H9 (cell line): ENCODE measurements around the gene PLEKHG5. TPM values are rescaled to one million over a fixed set of nuclear protein-coding genes. Genes with fewer than 3 reads are reported as not detected.

Source experiments
- DNase-seq: peaks from one replicate; pipeline ENCODE4 v3.0.0-alpha.2; 2017
- H2AFZ ChIP-seq: one replicate; pipeline ENCODE4 v1.6.1; 2013; ENCODE audit warnings: mild to moderate bottlenecking, low read length, control low read depth, moderate library complexity
- H2AK5ac ChIP-seq: 2 replicates; pipeline ENCODE4 v1.6.1; 2013; ENCODE audit warnings: low read length, control low read depth, mixed read lengths; ENCODE audit not compliant: insufficient read length
- H2BK120ac ChIP-seq: one replicate; pipeline ENCODE4 v1.6.1; 2013; ENCODE audit warnings: low read depth, mild to moderate bottlenecking, low read length, control low read depth, inconsistent platforms; ENCODE audit not compliant: poor library complexity, severe bottlenecking
- H2BK12ac ChIP-seq: 2 replicates; pipeline ENCODE4 v1.6.1; 2013; ENCODE audit warnings: low read length, control low read depth, mixed read lengths, low read depth; ENCODE audit not compliant: insufficient read length
- H2BK15ac ChIP-seq: 2 replicates; pipeline ENCODE4 v1.6.1; 2013; ENCODE audit warnings: low read depth, low read length, control low read depth
- H2BK20ac ChIP-seq: one replicate; pipeline ENCODE4 v1.6.1; 2013; ENCODE audit warnings: low read depth, mild to moderate bottlenecking, low read length, control low read depth, inconsistent platforms; ENCODE audit not compliant: poor library complexity, severe bottlenecking
- H2BK5ac ChIP-seq: 2 replicates; pipeline ENCODE4 v1.6.1; 2013; ENCODE audit warnings: low read length, control low read depth, mixed read lengths; ENCODE audit not compliant: insufficient read length
- H3K14ac ChIP-seq: 2 replicates; pipeline ENCODE4 v1.6.1; 2013; ENCODE audit warnings: low read length, control low read depth; ENCODE audit not compliant: insufficient read depth
- H3K18ac ChIP-seq: 2 replicates; pipeline ENCODE4 v1.6.1; 2013; ENCODE audit warnings: low read depth, mild to moderate bottlenecking, mixed read lengths, low read length, control low read depth; ENCODE audit not compliant: insufficient read length
- H3K23ac ChIP-seq: 2 replicates; pipeline ENCODE4 v1.6.1; 2013; ENCODE audit warnings: low read length, control low read depth, mixed read lengths, low read depth; ENCODE audit not compliant: insufficient read length
- H3K23me2 ChIP-seq: 2 replicates; pipeline ENCODE4 v1.6.1; 2013; ENCODE audit warnings: low read depth, mild to moderate bottlenecking, mixed read lengths, low read length, control low read depth; ENCODE audit not compliant: insufficient read length, poor library complexity, severe bottlenecking
- H3K27ac ChIP-seq: 2 replicates; pipeline ENCODE4 v1.5.1; 2013; ENCODE audit warnings: low read length, control low read depth, mixed read lengths, low read depth; ENCODE audit not compliant: insufficient read length
- H3K27me3 ChIP-seq: 2 replicates; pipeline ENCODE4 v1.6.1; 2013; ENCODE audit warnings: low read length, control low read depth, inconsistent platforms; ENCODE audit not compliant: insufficient read depth
- H3K4ac ChIP-seq: 2 replicates; pipeline ENCODE4 v1.6.1; 2013; ENCODE audit warnings: low read depth, mild to moderate bottlenecking, control low read depth, inconsistent platforms, low read length, moderate library complexity
- H3K4me1 ChIP-seq: 2 replicates; pipeline ENCODE4 v1.6.1; 2013; ENCODE audit warnings: low read length, control low read depth, inconsistent platforms; ENCODE audit not compliant: insufficient read depth
- H3K4me2 ChIP-seq: 2 replicates; pipeline ENCODE4 v1.6.1; 2013; ENCODE audit warnings: low read length, control low read depth, mixed read lengths; ENCODE audit not compliant: insufficient read length, insufficient read depth
- H3K56ac ChIP-seq: 2 replicates; pipeline ENCODE4 v1.6.1; 2013; ENCODE audit warnings: low read depth, mild to moderate bottlenecking, mixed read lengths, low read length, control low read depth; ENCODE audit not compliant: insufficient read length
- H3K79me1 ChIP-seq: 2 replicates; pipeline ENCODE4 v1.6.1; 2013; ENCODE audit warnings: low read depth, mild to moderate bottlenecking, moderate library complexity, low read length, control low read depth, inconsistent platforms; ENCODE audit not compliant: insufficient read depth, poor library complexity, severe bottlenecking
- H3K79me2 ChIP-seq: 2 replicates; pipeline ENCODE4 v1.6.1; 2013; ENCODE audit warnings: low read length, control low read depth, inconsistent platforms; ENCODE audit not compliant: insufficient read depth
- H3K9ac ChIP-seq: 2 replicates; pipeline ENCODE4 v1.6.1; 2013; ENCODE audit warnings: low read length, control low read depth, mixed read lengths; ENCODE audit not compliant: insufficient read length; ENCODE audit errors: extremely low read depth
- H3K9me3 ChIP-seq: one replicate; pipeline ENCODE4 v1.6.1; 2013; ENCODE audit warnings: low read depth, low read length, inconsistent platforms; ENCODE audit not compliant: control insufficient read depth
- H3T11ph ChIP-seq: one replicate; pipeline ENCODE4 v1.6.1; 2013; ENCODE audit warnings: mild to moderate bottlenecking, low read length, control low read depth, inconsistent platforms
- H4K20me1 ChIP-seq: one replicate; pipeline ENCODE4 v1.6.1; 2013; ENCODE audit not compliant: control insufficient read depth, insufficient read length, insufficient read depth
- H4K5ac ChIP-seq: 2 replicates; pipeline ENCODE4 v1.6.1; 2013; ENCODE audit warnings: low read depth, mild to moderate bottlenecking, mixed read lengths, low read length, control low read depth; ENCODE audit not compliant: insufficient read length
- H4K8ac ChIP-seq: replicated peaks from 2 replicates; pipeline ENCODE4 v1.6.1; 2013; ENCODE audit warnings: low read length, control low read depth, mixed read lengths, low read depth; ENCODE audit not compliant: insufficient read length
- H4K91ac ChIP-seq: 2 replicates; pipeline ENCODE4 v1.6.1; 2013; ENCODE audit warnings: low read depth, mild to moderate bottlenecking, moderate library complexity, mixed read lengths, low read length, control low read depth; ENCODE audit not compliant: insufficient read length
- H3K27ac Mint-ChIP-seq, 3 experiments: 2 replicates in 2 of 3; 3 replicates in 1 of 3; pipeline ENCODE4 v1.8.0; 2020 to 2021; ENCODE audit warnings: mixed read lengths in 3 of 3, mild to moderate bottlenecking in 1 of 3, moderate library complexity in 1 of 3
- H3K27me3 Mint-ChIP-seq: 2 replicates; pipeline ENCODE4 v1.8.0; 2021; ENCODE audit warnings: low read depth, mild to moderate bottlenecking, moderate library complexity, mixed read lengths
- H3K36me3 Mint-ChIP-seq, 3 experiments: 2 replicates in 2 of 3; 3 replicates in 1 of 3; pipeline ENCODE4 v1.8.0; 2020 to 2021; ENCODE audit warnings: low read depth in 3 of 3, mixed read lengths in 3 of 3; ENCODE audit not compliant: insufficient read depth in 1 of 3
- H3K4me1 Mint-ChIP-seq, 2 experiments: 2 replicates each; pipeline ENCODE4 v1.8.0; 2020; ENCODE audit warnings: mixed read lengths in 2 of 2
- H3K4me3 Mint-ChIP-seq, 2 experiments: 2 replicates in 1 of 2; 3 replicates in 1 of 2; pipeline ENCODE4 v1.8.0; 2020 to 2021; ENCODE audit warnings: mild to moderate bottlenecking in 2 of 2, mixed read lengths in 2 of 2, moderate library complexity in 1 of 2
- H3K9me3 Mint-ChIP-seq, 2 experiments: 2 replicates in 1 of 2; 3 replicates in 1 of 2; pipeline ENCODE4 v1.8.0; 2020; ENCODE audit warnings: mild to moderate bottlenecking in 2 of 2, mixed read lengths in 2 of 2, moderate library complexity in 1 of 2
- WGBS: extraction: QIAGEN DNeasy Blood & Tissue Kit; methylation state at CpG from one replicate; pipeline ENCODE4 v1.1.7; 2013; ENCODE audit warnings: missing lambda C conversion rate, low lambda C conversion rate, mixed read lengths; ENCODE audit not compliant: insufficient read length; ENCODE audit errors: extremely low coverage; 5-methylcytosine and 5-hydroxymethylcytosine counted together
- total RNA-seq: library from RNA; stranded (reverse); gene quantifications from 2 replicates; pipeline ENCODE4 v1.2.1, GENCODE V29; 2021
- TF ChIP-seq, protein P1 (sequence below): fragments of 200-600 bp; sonication (generic); conservative IDR thresholded peaks from 3 replicates; pipeline ENCODE4 v1.8.0; 2021; ENCODE audit warnings: antibody characterized with exemption, mild to moderate bottlenecking

PLEKHG5 gene
- total RNA-seq, 1 experiment from 2014 or later = 22.3 TPM

- no peaks in the 10 kb centered on the region for H3K79me1 ChIP-seq
- peak overlapping the region; percentile 8; the same call in 1 of the 2 replicates for H3K14ac ChIP-seq
- TF ChIP-seq, protein P1, sequence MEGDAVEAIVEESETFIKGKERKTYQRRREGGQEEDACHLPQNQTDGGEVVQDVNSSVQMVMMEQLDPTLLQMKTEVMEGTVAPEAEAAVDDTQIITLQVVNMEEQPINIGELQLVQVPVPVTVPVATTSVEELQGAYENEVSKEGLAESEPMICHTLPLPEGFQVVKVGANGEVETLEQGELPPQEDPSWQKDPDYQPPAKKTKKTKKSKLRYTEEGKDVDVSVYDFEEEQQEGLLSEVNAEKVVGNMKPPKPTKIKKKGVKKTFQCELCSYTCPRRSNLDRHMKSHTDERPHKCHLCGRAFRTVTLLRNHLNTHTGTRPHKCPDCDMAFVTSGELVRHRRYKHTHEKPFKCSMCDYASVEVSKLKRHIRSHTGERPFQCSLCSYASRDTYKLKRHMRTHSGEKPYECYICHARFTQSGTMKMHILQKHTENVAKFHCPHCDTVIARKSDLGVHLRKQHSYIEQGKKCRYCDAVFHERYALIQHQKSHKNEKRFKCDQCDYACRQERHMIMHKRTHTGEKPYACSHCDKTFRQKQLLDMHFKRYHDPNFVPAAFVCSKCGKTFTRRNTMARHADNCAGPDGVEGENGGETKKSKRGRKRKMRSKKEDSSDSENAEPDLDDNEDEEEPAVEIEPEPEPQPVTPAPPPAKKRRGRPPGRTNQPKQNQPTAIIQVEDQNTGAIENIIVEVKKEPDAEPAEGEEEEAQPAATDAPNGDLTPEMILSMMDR = no peak
- H2AFZ ChIP-seq = no peak overlapping the region
- H4K5ac ChIP-seq = no peak overlapping the region
- Mint-ChIP-seq H3K27ac (no peak overlapping the region; a peak in 1 of 7 replicates), H3K36me3 (no peaks in the 10 kb centered on the region), H3K4me1 (peaks cover 0 to 2% of the 10 kb centered on the region in 2 experiments; a peak in 2 of 4 replicates), H3K9me3 (no peaks in the 10 kb centered on the region), H3K27me3 (no peaks in the 10 kb centered on the region), H3K4me3 (no peak overlapping the region)
- no peaks in the 10 kb centered on the region for H3K23me2 ChIP-seq
- WGBS = no CpG with 5 or more reads among the region's 16 CpGs
- H3K9me3 ChIP-seq = no peaks in the 10 kb centered on the region
- H3K18ac ChIP-seq = no peak overlapping the region
- H3K27ac ChIP-seq = no peak overlapping the region
- H3K56ac ChIP-seq = no peak overlapping the region
- H2BK120ac ChIP-seq = no peak overlapping the region
- no peak overlapping the region for H2BK12ac ChIP-seq
- H3K79me2 ChIP-seq = no peaks in the 10 kb centered on the region
- H2BK5ac ChIP-seq = no peak overlapping the region
- H2BK15ac ChIP-seq = no peak overlapping the region
- H3K9ac ChIP-seq = no peak overlapping the region
- no peak for DNase-seq
- no peak overlapping the region for H3K23ac ChIP-seq
- no peak overlapping the region for H3K4ac ChIP-seq
- no peak overlapping the region for H3K4me2 ChIP-seq
- H2AK5ac ChIP-seq = no peak overlapping the region
- H4K91ac ChIP-seq = no peak overlapping the region
- H2BK20ac ChIP-seq = no peak overlapping the region
- H4K20me1 ChIP-seq = no peaks in the 10 kb centered on the region
- no peaks in the 10 kb centered on the region for H3K27me3 ChIP-seq
- H3T11ph ChIP-seq = no peak overlapping the region
- no peaks in the 10 kb centered on the region for H3K4me1 ChIP-seq
- H4K8ac ChIP-seq = no peak overlapping the region
Observed at GRCh38 chr1:6511561-6512244, 20.2 kb upstream of the PLEKHG5 start.
